D721Med (cell line): ENCODE results near the gene SLC29A3.

Source experiments
- DNase-seq: peaks from one replicate; pipeline ENCODE4 v3.0.0; 2011; ENCODE audit warnings: low spot score; ENCODE audit not compliant: insufficient read length
- FAIRE-seq: peaks from 2 replicates; lab custom pipeline; 2011; peaks lifted over from hg19 to GRCh38; lab: Jason Lieb, UNC
- CTCF ChIP-seq: IDR thresholded peaks from 2 replicates; pipeline ENCODE4 v1.5.1; 2012; ENCODE audit warnings: mild to moderate bottlenecking, control low read depth; ENCODE audit not compliant: insufficient read depth; ENCODE audit errors: missing control alignments

Gene SLC29A3

DNA sequence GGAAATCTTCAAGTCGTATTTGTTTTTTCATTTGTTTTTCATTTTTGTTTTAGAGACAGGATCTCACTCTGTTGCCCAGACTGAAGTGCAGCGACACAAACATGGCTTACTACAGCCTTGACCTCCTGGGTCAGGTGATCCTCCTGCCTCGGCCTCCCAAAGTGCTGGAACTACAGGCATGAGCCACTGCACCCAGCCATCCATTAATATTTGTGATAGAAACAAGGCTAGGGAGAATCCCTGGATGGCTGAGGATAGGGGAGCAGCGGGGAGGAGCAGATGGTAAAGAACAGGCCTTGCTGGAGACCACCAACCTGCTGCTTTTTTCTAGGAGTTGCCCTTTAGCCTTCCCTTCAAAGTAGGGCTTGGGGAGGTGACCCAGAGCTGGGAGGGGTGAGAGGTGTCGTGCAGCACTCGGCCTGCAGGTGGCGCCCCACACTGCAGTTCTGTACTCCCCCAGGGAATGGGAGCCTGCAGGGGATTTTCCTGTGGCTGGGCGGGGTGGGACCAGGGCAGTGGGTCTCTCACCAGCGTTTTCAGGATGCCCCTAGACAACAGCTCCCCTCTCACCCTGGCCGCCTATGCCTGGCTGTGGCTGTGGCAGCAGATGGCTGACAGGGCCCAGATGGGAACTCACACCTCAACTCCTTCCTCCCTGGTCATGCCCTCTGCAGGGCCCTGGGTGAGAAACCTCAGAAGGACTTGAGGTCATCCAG is 65.1 kb downstream of the SLC29A3 start:
- FAIRE-seq, result no peak
- no peak for DNase-seq
- TF ChIP-seq CTCF, result peak; percentile 76

DNA sequence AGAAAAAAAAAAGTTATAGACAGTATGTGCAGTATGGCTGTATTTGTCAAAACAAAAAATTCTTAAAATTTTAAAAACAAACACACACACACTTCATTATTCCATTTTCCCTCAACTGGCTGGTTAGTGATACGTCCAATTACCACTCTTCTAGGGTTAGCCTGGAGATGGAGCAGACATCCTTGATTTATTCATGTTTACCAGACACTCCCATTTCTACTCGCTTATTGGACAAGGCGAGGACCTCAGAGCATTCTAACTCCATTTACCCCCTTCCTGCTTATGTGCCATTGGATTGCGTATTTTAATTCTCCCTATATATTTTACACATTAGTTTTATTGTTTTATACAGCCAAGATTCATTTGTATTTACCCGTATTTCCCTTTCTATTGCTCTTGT is 69.1 kb downstream of the SLC29A3 start:
- DNase-seq (no peak), FAIRE-seq (no peak)
- TF ChIP-seq CTCF, result no peak

GRCh38 chr10:71388583-71389310 is 69.7 kb downstream of the SLC29A3 start:
- DNase-seq (no peak), FAIRE-seq (no peak)
- no peak for TF ChIP-seq CTCF

GRCh38 chr10:71389768-71390460 is 70.9 kb downstream of the SLC29A3 start:
- DNase-seq (no peak), FAIRE-seq (no peak)
- TF ChIP-seq CTCF, result no peak

GRCh38 chr10:71390461-71390835 is 71.4 kb downstream of the SLC29A3 start:
- DNase-seq (no peak), FAIRE-seq (no peak)
- TF ChIP-seq CTCF, result no peak

DNA sequence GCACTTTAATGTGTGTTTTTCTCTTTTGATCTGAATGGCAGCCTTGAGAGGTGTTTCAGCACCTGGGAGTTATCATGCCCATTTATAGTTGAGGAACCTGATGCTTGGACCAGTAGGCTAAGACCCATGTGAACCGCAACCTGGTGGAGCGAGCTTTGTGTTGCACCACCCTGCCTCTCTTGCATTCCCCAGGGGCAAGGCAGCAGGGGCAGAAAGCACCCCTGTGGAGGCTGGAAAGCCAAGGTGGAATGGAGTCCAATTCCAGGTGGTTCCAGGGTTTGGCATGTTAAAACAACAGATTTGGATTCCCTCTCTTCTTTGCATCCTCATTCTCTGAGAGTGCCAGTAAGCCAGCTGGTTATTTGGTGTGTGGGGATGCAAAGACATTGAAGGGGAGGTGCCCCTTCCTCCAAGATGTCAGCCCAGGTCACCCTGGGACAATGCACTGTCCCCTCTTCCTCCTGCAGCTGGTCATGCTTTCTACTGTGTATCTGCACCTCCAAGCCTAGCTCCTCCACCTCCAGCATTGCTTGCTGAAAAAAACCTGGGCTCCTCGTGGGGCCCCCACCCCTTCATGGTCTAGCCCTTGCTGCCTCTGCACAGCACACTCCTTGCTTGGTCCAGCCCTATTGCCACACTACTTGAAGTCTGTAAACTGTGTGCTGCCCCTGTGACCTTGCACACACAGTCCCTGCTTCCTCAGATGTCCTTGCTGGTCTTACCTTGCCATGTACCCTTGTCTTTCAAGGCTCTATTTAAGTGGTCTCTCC is 72.0 kb downstream of the SLC29A3 start:
- TF ChIP-seq CTCF, result no peak
- no peak for DNase-seq
- no peak for FAIRE-seq
